NCI-H146 (cell line): Measurements from ENCODE around the gene SLC1A2.

Experiments
- DNase-seq: peaks from one replicate; lab custom pipeline; 2025; lab: John Stamatoyannopoulos, UW

The SLC1A2 gene

DNA sequence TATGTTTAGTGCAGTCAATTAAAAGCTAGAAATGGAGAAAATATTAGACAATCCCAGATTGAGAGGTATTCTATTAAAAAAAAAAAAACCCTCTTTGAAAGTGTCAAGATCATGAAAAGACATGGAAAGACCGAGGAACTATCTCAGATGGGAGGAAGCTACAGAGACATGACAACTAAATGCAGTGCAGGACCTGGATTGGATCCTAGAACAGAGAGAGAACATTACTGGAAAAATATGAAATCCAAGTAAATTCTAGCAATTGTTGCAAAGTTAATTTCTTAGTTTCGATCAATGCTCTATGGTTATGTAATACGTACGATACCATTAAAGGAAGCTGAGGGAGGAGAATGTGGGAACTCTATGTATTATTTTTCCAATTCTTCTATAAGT is 43.2 kb downstream of the SLC1A2 start:
- no peak for DNase-seq

DNA sequence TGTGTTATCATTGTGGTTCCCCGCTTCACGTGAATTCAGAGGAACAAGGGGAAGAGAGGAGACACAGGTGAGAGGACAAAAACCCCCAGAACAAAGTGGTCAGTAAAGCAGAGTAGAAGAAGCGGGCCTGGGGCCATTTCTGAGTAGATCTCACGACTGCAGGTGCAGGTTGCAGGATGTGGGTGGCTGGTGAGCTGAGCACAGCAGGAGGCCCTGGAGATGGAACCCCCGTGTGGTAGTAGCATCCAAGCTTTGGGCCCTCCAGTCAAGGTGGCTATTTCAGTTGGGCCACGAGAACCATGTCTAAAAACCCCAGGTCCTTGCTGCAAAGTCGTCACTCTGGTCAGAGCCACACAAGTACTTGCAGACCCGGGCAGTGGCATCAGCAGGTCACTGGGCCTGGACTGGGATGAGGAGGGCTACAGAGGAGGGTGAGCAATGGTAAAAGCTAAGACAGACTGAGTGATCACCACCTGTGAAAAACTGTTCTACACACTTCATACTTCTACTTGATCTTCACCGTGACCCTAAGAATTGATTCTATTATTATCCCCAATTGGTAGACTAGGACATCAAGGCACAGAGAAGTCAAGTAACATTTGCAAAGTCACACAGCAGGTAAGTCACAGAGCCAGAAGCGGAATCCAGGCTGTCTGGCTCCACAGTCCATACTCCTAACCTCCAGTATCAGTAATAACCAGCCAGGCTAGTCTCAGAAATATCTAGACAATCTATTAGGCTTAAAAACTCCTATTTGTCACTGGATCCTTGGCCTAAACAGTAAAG is 43.8 kb downstream of the SLC1A2 start:
- DNase-seq = no peak

DNA sequence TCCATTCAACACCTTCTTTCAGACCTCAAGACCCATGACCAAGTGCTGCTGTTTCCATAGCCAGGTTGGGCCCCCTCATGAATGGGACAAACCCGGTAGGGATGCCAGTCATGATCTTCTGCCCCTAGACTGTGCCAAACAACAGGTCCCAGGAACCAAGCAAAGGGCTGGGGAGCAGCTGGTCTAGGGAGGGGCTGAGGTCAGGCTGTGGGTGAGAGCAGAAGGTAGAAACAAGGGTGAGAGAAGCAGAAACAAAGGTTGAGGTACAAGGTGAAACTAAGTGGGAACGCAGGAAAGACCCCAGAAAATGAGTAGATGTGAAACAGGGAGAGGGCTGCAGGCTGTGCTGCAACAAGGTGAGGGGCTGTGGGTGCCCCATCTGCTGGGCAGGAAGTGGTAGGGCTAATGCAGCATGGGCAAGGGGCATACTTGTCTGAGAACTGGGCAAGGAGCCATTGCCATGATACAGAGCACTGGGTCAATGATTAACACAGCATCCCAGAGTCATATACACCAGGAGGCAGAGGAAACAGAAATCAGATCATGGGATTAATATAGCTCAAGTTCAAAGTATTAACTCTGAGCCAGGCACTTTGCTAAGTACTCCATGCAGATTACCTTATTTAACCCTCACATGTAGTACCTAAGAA is 45.9 kb downstream of the SLC1A2 start:
- no peak for DNase-seq

DNA sequence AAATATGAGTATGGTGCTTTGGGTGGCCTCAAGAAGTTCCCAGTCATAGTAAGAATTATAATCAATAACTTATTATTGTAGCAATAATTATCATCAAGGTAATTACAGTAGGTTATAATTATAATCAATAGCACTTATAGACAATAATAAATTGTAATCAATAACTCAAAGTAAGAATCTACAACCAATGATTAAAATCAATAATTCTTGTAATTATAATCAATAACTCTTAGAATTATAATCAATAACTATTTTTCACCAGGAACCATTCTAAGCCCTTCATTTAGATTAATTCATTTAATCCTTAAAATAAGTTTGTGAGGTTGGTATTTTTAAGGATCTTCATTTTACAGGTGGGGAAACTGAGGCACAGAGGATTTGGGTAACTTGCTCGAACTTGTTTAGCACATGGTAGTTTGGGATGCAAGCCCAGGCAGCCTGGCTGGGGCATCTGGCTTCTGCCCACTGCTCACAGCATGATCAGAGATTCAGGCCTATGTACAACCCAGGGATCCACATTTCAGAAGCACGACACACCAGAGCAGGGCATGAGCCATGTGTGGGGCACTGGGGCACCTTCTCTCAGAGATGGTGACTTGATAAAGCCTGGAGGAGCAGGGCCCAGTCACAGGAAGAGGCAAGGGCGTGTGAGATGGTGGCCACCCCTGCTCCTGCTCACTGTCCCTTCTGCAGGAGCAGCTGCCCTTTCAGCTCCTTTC is 46.6 kb downstream of the SLC1A2 start:
- no peak for DNase-seq

DNA sequence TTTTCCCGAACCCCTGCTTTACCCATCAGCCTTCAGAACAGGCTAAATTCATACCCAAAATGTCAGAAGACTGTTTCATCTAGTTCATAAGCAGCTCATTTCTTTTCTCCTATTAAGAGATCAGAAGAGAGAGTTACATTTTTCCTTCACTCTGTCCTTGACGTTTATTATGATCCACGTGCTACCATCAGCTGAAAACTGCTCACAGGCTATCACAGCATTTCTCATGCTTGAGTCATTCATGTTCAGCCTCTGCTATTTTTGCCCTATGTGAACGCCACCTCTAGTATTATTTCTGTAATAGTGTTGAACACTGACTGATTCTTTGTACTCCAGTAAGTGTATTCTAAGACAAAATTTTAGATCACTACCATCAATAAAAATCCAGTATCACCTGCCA is 51.9 kb downstream of the SLC1A2 start:
- no peak for DNase-seq

DNA sequence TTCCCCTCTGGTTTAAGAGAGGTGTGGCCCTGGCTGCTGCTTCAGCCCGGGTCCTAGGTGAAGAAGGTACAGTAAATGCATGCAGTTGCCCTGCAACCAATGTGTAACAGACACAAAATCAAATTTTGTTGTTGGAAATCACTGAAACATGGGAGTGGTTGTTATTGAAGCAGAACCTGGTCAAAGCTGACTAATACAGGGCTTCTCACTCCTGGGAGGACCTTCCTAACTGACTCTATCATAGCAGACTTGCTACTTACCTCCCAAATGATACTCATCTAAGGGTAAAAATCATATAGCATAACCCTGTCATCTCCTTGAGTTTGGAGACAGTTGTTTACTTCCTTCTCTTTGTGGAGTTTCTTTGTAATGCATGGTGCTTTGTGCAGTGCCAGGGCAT is 52.6 kb downstream of the SLC1A2 start:
- DNase-seq = no peak

DNA sequence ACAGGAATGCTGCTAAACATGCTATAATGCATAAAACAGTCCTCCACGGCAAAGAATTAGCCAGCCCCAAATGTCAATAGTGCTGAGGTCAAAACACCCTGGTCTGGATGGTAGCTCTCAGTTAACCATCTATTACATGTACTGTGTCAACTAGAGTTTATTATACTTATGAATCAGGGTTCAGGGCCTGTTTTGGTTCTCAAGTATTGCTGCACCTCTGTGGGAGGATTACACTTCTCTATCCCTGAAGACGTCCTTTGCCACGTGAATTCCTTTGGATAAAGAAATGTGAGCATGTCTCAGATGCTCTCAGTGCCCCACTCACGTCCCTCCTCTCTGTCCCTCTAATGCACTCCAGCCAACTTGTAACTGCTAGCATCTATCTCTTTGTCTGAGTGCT is 53.4 kb downstream of the SLC1A2 start:
- DNase-seq = no peak

DNA sequence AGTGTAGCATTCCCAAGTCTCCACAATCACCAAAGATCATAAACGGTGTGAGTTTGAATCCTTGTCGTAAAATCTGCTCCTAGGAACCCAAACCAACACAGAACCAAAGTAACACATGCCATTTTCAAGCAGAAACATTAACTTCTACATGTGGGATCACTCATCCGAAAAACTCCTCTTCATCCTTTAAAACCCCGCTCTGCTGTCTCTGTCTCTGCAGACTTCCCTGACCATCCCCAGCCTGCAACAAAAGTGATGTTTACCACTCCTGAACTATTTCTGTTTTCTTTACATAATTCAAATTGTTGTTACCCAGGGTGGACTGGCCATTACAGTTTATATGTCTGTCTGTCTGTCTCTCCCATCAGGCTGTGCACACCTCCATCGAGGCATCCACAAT is 54.0 kb downstream of the SLC1A2 start:
- no peak for DNase-seq

DNA sequence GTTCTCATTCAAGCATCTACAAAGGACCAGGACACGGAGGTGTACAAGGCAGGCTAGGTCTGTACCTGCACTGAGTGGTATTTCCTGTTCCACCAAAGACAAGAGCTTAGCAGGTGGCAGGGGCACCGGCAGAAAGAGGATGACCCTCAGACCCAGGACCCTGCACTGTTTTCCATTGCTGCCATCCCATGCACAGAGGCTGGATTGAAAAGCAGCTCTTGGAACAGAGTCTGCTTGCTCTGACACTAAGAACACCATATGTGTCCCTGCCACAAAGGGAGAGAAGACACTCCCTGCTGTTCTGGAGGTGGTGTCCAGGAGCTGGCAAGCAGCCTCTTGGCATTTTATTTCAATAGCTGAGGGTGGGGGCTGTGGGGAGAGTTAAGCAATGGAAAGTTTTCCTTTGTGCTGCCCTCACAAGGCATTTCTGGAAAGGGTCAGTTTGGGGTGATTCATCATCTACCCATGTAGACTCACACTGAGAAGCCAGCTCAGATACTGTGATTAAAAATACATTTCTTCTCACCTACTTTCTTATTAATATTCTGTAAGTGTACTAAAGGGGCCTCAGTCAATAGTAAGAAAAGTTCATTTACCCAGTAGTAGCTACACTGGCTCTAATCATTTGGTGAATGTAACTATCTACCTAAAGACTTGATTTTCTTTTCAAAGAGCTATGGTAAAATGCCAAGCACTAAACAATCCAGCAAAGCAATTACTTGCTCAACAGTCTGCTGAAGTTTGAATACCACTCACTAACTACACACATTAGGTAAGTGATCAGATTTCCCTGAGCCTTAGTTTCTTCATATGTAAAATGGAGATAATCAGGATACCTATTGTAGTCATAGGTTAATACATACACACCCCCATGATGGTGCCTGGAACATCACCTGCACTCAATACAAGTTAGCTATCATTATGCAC is 55.2 kb downstream of the SLC1A2 start:
- DNase-seq = no peak

DNA sequence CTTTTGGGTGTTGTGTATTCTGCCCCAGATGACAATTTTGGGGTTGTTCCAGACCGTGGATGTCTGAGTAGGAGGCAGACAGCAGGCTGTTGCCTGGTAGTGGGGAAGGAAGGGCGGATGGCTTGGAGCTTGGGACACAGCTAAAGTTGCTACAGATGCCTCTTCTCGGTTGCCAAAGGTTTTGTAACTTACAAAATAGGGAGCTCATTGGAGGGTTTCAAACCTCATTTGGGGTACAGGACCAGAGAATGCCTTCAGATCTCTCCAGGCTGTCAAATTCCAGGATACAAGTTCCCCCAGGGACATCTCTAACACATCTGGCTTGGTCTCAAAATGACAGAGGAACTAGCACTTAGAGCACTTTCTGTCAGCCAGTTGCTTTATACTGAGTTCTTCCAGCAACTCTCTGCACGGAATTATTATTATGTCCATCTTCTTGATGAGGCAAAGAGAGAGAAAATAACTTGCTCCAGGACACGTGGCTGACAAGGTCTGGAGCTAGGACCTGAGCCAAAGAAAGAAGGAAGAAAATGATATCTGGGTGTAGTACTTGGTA is 56.0 kb downstream of the SLC1A2 start:
- no peak for DNase-seq

DNA sequence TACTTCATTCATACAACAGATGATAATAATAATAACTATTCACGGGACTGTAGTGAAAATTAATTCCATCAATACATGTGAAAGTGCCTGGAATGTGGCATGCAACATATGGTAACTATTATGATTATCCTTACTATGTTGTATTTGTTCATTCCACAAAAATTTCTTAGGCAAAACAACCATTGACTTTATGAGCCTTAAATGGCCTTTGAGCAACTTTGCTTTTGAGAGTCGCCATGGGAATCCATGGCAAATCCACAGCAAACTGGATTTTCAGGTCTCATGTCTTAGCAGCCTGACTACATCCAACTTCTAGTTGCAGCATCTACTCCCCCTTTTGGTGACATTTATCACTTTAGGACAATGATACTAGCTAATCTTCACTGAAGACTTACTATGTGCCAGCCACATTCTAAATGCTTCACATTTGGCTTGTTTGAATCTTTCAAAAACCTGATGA is 56.8 kb downstream of the SLC1A2 start:
- DNase-seq = no peak

DNA sequence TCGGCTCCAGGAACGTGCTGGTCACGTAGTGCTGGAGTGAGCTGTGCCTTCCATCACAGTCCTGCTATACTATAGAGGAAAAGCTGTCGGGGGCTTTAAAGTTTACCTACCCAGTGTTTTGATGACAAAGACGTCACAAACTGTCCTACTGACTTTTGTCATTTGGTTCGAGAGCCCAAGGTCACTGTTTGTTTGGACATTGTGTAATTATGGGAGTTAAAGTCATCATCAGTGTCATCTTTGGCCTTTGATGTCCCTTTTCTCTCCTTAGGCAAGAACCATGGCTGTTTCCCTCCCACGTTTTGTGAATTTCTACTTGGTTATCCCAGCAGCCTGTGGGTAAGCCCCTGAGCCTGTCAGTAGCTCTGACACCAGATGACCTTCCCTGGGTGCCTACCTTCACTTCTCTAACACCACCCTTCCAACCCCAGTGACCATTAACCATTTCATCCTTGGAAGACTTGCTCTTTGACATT is 59.3 kb downstream of the SLC1A2 start:
- no peak for DNase-seq

DNA sequence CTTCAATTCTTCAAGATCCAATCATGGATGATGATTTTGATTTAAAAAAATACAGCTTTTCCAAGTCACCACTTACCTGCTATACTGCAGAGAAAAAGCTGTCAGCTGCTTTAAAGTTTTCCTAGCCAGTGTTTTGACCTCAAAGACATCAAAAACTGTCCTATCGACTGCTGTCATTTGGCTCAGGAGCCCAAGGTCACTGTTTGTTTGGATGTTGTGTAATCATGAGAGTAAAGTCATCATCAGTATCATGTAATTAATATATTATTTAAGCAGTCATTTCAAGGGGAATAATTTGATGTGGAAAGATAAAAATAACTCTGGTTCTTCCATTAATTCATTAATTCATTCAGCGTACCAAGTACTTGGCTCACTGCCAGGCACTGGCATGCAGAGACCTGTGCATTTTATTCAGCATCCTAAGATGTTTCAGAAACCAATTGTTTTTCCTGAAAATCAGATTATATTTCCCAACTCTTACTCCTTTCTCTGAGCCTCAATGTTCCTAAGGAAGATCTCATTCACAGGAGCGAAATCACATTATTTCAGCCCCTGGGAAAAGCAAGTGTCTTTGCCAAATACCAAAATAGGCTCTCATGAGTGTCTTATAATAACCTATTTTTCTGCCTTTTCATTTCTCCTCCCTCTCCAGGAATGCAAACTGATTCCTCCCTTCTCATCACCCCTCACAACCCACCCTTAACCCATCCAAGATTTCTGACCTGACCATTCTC is 59.9 kb downstream of the SLC1A2 start:
- no peak for DNase-seq

DNA sequence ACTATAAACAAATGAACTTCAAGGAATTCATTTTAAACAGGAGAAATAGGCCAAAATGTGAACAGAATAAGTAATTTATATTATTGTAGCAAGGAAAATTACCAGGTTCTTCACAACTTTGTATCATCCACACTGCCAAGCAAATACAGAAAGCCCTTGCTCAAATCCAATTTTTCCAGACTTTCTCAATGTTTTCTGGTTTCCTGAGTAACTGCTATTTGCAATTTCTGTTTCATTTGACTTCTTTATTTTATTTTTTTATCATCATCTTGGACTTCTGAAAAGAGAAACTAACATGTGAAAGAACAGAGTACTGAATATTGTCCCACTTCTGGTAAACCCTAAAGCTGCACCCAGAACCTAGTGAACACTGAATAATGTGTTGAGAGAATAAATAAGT is 61.0 kb downstream of the SLC1A2 start:
- no peak for DNase-seq

DNA sequence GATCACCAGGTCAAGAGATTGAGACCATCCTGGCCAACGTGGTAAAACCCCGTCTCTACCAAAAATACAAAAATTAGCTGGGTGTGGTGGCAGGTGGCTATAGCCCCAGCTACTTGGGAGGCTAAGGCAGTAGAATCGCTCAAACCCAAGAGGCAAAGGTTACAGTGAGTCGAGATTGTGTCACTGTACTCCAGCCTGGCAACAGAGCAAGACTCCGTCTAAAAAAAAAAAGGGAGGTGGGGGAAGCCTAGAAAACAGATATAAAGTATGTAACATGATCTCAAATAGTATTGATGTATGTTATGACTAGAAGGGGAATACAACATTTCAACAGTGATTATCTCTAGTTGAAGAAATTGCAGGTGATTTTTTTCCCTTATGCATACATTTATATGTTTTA is 61.4 kb downstream of the SLC1A2 start:
- DNase-seq = no peak

DNA sequence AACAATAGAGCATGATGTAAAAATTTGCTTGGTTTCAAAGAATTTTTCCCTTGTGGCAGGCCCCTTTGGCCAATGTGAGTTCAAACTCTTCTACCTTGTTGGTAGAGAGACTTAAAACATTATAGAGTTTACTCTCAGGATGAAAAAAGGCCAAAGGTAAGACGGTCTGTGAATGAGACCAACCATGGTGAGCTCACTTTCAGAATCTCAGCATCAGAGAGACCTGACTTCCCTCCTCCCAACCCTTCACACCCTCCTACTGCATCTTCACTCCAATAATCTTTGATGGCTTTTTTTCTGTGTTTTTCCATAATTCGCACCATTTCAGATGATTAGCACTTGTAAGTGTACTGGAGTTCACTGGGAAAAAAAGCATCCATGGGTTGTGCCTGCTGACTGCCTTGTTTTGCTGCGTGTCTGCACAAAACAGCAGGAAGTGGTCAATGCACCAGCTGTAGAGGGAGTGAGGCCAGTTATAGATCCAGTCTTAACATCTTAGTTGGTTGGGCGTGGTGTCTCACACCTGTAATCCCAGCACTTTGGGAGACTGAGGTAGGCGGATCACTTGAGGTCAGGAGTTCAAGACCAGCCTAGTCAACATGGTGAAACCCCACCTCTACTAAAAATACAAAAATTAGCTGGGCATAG is 64.1 kb downstream of the SLC1A2 start:
- no peak for DNase-seq

DNA sequence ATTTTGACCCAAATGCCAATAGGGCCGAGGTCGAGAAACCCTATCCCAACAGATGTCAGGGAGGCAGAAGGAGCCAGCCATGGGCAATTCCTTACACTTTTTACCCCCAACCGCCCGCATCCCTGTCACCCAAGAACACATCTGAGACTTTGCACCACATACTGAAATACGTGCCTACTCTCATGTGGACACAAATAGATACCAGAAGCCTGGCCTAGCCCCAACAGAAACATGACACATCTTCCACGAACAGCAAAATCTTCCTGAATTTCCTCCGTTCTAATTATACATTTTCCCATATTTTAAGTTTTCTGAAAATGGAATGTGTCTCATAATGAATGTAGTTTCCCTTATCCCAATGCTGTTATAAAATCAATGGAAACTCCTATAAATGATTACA is 64.7 kb downstream of the SLC1A2 start:
- DNase-seq = no peak

DNA sequence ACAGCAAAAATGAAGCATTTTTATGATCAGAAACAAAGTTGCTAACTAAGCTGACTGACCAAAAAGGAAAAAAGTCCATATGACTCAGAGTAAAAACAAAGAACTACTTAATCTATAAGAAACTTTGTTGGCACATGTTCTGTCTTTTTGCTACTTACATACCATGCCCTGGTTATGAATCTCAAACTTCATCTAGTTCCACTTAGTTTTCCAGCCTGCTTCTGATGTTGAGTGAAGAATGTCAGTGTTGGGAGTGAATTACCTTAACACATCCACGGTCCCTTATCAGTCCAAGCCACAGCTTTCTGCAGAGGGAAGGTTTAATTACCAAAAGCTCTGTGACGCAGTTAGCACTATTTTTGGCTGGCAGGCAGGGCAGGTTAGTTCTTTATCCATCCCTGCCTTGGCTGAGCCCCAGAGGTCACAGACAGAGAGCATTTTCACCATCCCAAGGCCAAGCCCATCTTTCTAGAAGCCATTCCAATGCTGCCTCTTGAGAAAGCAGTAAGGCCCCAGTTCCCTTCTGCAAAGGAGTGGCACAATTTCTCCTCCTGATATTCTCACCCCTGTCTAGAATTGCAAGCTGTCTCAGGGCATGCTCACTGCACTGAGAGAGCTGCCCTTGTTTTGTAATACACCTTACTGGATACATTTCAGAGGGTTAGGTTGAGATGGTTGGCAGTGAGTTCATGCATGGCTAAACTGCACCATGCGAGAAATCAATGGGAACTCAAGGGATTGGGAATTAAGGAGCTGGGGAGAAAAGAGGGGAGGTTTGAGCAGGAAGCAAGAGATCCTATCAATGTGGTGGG is 67.1 kb downstream of the SLC1A2 start:
- DNase-seq = no peak

DNA sequence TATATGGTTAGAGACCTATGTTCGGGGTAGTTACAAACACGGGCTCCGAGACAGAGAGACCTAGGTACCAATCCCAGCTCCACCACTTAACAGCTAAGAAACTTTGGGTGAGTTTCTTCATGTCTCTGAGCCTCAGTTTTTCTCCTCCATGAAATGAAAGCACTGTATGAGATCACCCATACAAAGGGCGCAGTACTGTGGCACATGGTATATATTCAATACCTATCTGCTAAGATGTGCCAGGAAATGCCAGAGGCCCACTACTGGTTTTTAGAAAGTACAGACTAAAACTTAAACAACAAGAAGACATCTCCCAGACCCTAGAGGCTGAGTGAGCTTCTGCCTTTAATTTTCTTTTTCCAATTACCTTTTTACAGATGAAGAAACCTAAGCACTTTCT is 69.5 kb downstream of the SLC1A2 start:
- no peak for DNase-seq
